IPS-NIHi11 (cell line): ENCODE measurements around the gene TAT.
"Not testable (repeated sequence)": the region's sequence is repeated elsewhere in the genome, so short reads cannot be mapped to it uniquely, and the experiment has no call there.

Experiments
- DNase-seq: peaks from one replicate; pipeline ENCODE4 v3.0.0; 2012; ENCODE audit warnings: mixed read lengths, low spot score

Gene TAT

DNA sequence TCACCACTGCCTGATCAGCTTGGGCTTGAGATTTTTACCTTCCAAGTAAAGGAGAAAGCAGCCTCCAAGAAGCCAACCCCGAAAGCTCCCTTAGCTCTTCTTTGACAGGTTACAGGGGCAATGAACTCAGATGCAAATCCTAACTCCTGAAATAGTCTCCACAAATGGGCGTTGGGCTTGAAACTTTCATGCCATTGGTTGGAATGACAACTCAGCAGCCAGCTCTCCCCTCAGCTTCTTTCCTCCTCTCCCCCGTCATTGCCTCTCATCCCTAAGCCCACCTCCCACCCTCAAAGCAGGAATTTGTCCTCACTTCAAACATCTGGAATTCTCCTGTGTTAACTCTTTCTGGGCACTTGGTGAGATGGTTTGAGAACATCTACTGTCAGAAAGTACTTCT, at the start of gene TAT:
TSS of gene TAT (minus strand) at position 122 of the 400 bp plus-strand sequence. CDS start 677 bp downstream, outside the sequence.
- DNase-seq: peak; percentile 44

DNA sequence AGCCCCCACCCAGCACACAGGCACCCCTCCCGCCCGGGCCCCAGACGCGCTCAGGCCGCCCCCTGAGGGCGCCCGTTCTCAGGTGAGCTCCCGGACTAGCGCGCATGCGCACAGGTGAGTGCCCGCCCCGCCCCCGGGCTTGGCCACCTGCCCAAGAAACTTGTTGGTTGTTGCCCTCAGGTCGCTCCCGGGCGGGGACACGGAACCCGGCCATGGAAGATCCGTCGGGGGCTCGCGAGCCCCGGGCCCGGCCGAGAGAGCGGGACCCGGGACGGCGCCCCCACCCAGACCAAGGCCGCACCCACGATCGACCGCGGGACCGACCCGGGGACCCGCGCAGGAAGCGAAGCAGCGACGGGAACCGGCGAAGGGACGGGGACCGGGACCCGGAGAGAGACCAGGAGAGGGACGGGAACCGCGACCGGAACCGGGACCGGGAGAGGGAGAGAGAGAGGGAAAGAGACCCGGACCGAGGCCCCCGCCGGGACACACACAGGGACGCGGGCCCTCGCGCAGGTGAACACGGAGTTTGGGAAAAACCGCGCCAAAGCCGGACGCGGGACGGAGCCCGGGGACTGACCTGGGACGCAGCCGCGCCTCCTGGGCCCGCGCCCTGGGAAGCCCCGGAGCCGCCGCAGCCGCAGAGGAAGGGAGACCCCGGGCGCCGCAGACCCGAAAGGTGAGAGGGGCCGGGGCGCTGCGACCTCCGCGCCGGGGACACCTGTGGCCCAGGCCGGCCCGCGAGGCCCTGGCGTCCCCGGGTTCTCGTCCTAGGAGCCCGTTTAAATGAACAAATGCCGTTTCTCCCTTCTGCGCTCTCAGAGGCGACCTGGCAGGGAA, 49.3 kb upstream of the TAT start, which contains the start of gene MARVELD3:
TSS of gene MARVELD3 (plus strand) at position 167 of the 840 bp plus-strand sequence. CDS start at position 213, 46 bp downstream.
- peak; percentile 96 for DNase-seq

DNA sequence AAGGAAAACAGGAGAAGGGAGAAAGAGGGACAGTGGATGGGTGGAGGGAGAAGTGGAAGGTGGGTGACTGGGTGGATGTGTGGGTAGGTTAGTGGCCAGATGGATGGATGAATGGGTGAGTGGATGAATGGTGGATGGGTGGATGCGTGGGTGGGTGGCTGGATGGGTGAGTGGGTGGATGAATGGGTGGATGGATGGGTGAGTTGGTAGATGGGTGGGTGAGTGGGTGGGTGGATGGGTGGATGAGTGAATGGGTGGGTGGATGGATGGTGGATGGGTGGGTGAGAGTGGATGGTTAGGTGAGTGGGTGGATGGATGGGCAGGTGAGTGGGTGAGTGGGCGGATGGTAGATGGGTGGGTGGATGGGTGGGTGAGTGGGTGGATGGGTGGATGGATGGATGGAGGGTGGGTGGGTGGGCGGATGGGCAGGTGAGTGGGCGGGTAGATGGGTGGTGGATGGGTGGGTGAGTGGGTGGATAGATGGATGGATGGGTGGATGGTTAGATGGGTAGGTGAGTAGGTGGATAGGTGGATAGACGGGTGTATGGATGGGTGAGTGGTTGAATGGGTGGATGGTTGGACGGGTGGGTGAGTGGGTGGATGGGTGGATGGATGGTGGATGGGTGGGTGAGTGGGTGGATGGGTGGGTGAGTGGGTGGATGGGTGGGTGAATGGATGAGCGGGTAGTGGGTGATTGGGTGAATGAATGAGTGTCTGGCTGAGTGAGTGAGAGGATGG, 48.4 kb upstream of the TAT start:
- no peak for DNase-seq

DNA sequence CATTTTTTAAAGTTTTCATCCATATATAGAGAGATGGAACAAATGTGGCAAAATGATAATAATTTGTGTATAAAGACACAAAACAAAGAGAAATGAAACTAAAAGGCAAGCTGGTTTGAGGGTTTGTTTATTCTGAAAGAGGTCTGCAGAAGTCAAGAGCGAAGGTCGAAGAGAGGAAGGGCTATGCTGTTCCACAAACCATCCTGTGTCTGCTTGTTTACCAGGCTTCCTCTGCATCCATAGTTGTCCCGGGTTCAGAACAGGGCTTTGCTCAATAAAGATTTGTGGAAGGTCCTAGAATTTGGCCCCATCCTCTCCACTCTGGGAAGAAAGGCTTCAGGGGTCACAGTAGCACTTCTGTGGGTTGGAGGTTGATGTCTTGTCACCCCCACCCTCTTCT, 46.7 kb upstream of the TAT start:
- no peak for DNase-seq

DNA sequence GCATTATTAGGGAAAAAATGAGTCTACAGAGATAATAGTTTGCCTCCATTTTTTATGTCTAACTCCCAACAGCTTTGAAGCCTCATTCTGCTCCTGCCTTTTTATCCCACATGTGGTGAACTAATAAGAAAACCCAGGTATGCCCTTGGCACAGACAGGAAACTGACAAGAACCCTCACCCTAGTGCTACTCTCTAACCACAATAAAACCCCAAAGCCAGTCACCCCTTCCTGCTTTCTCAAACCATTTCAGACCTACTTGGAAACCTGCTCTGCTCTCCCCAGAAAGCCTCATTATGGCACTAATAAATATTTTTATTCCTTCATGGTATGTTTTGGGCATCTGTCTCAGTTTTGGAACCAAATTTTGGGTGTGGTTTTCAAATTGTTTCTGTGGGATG, 45.2 kb upstream of the TAT start:
- no peak for DNase-seq

DNA sequence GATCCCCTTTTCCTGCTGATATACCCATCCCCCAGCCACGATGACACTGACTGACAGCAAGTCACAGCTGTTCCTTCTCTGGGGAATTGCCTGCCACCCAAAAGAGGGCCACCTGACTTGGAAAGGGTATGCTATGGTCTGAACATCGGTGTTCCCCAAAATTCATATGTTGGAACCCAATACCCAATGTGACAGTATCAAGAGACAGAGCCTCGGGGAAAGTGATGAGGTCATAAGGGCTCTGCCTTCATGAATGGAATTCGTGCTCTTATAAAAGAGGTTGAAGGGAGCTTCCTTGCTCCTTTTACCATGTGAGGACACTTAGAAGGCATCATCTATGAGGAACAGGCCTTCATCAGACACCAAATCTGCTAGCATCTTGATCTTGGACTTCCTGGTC, 41.5 kb upstream of the TAT start:
- no peak for DNase-seq

DNA sequence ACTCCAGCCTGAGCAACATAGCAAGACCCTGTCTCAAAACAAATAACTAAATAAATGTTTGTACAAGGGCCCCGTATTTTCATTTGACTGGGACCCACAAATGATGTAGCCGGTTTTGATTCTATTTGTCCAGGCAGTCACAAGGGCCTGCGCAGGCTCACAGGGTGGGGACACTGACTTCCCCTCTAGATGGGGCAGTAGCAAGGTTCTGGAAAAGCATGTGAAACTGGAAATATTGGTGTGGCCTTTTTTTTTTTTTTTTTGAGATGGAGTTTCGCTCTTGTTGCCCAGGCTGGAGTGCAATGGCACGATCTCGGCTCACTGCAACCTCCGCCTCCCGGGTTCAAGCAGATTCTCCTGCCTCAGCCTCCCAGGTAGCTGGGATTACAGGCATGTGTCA, 38.1 kb upstream of the TAT start:
- DNase-seq: not testable (repeated sequence)

DNA sequence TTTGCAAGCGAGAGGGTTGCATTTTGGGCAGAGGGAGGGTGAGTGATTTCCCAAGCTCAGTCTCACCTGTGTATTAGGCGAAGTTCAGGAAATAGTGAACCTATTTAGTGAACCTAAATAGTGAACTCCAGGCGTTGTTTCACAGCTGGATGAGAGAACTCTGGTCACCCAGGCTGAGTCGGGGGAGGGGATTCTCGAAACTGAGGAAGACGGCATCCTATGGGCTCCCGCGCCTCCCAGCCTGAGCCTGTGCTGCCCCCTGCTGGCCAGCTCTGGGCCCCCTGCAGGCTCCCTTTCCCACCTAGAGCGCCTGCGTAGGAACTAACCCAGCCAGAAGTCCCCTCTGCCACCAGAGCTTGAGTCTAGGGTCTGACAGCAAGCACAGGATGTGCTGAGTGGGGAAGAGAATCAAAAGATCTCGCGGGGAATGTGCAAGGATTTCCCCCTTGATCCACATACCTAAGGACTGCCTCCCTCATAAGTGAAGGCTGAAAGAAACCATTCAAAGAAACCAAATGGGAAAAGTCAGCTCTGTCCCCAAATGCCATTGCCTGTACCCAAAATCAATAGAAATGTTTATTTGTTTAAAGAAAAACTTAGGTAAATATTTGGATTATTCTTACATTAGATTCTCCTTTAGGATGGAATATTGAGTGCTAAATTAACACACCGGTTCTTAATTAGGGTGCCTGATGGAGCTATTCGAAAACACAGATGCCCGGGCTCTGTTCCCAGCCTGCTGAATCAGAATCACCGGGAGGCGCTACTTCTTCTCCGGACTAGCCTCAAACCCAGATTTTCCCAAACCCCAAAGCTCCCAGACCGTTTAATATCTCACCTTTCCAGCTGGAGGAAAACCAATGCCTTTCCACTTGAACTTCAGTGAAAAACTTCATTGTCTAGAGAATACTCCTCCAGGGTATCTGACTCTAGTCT, 34.3 kb upstream of the TAT start:
- DNase-seq: peak; percentile 92

DNA sequence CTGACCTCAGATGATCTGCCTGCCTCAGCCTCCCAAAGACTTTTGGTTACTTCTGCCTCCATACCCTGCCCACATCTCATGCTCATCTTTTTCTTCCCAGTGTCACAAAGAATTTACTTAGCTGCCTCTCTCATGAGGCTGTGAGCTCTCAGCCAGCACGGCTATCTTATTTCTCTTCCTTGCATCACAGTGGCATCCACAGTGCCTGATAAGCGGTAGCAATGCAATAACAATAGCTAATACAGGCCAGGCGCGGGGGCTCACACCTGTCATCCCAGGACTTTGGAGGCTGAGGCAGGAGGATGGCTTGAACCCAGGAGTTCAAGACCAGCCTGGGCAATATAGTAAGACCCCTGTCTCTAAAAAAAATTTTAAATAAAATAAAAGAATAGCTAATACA, 33.6 kb upstream of the TAT start:
- DNase-seq: no peak

DNA sequence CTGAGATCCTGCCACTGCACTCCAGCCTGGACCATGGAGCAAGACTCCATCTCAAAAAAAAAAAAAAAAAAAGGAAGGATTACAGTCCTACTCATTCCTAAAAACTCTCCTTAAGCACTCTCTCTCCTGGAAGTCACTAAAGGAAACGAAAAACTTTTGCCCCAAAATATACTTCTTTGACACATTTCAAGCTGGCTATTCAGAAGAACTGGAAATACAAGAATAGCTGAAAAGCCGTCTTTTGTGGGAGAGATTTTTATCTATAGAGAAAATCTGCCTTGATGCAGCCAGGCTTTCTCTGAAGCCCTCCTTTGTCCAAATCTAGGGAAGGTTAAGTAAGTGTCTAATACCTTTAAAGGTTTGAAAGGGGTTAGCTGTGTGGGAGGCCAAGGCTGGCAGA, 32.2 kb upstream of the TAT start:
- no peak for DNase-seq

DNA sequence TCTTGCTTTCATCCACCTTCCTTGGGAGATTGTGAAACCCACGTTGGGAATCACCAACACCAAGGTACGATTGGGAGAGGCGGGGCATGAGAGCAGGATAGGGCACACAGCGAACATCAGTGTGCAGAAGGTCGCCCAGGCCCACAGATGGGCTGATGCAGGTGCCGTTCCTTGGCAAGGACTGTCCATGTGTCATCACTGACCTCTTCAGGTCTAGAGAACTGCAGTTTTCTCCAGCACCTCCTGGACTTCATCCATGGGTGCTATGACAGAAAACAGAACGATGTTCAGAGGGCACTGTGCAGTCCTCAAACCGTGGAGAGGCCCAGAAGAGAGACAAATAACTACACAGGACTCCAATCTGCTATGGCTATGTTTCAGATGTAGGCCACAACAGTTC, 23.9 kb upstream of the TAT start:
- DNase-seq: no peak

DNA sequence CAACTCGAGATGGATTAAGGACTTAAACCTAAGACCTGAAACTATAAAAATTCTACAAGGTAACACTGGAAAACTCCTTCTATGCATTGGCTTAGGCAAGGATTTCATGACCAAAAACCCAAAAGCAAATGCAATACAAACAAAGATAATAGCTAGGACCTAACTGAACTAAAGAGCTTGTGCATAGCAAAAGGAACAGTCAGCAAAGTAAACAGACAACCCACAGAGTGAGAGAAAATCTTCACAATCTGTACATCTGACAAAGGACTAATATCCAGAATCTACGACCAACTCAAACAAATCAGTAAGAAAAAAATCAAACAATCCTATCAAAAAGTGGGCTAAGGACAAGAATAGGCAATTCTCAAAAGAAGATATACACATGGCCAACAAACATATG, 21.5 kb upstream of the TAT start:
- DNase-seq: not testable (repeated sequence)

DNA sequence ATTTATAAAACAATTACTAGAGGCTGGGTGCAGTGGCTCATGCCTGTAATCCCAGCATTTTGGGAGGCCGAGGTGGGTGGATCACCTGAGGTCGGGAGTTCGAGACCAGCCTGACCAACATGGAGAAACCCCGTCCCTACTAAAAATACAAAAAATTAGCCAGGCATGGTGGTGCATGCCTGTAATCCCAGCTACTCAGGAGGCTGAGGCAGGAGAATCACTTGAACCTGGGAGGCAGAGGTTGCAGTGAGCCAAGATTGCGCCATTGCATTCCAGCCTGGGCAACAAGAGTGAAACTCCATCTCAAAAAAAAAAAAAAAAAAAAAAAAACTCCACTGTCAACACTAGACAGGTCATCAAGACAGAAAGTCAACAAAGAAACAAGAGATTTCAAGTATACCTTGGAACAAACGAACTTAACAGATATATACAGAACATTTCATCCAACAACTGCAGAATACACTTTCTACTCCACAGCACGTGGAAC, 18.5 kb upstream of the TAT start:
- DNase-seq: not testable (repeated sequence)

DNA sequence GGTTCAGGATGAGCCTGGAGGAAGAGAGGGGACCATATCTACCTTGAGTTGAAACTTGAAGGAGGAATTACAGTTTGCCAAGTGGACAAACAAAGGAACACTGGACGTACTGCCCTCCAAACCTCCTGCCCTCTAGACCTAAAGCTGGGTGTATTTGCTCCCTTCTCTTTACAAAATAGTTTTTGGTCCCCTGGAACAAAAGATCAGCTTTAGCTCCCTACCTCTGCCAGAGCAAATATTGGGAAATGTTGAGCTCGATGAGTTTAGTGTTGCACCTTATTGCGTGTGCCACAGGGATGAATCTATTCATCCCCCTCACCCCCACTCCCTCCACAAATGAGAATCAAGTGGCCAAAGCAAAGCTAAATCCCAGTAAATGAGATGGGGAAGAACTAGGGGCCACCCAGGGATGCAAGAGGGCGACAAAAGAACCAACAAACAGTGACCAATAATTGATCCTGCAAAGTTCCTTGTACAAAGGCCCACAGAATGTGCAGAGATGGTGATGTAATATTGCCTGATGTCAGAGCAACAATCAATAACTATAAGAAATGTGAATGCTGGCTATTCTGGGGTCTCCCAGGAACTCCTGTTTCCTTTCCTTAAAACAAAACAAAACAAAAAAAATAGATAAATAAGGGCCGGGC, 17.2 kb upstream of the TAT start:
- DNase-seq: no peak

DNA sequence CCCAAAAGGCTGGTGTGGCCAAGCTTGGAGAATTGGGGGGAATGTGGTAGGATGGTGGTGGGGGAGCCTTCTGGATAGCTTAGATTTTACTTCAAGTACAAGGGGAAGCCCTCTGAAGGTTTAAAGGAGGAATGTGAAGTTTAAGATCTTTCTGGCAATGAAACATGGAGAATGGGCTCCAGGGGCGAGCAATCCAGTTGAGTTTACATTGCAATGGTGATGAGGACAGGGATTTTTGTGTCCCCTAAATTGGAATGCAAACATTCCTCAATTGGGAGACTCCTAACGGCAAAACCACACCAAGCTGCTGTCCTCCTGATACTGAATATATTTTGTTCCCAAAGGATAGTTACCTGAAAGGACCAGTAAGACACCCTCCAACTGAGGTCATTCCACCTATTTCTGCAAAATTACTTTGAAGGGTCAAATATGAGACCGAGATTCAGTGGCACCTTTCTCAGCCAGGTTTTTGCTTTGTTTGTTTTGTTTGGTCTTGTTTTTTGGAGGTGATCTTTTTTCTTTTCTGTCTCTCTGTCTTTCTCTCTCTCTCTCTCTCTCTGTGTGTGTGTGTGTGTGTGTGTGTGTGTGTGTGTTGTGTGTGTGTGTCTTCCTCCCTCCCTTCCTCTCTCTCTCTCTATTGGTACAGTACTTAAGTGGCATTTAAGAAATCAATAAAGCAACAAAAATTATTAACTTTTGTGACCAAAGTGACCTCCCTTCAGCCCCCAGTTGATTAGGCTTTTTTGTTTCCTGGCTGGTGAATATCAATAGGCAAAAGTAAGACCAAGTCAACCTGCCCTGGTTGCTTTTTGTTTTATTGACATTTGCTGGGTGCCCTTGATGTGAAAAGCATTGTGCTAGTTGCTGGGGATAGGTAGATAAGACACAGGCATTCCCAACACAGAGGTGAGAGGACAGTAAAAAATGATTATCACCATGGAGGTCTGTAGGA, 16.4 kb upstream of the TAT start:
- DNase-seq: no peak

DNA sequence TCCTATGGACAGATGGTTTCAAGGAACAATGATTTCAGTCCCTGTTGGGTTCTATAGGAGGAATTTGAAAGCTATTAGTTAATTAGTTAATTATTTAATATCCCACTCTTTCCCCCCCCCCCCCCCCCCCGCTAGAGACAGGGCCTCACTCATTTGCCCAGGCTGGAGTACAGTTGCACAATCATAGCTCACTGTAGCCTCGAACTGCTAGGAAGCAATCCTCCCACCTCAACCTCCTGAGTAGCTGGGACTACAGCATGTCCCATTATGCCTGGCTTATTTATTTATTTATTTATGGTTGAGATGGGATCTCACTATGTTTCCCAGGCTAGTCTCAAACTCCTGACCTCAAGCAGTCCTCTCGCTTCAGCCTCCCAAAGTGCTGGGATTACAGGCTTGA, 15.0 kb upstream of the TAT start:
- no peak for DNase-seq

DNA sequence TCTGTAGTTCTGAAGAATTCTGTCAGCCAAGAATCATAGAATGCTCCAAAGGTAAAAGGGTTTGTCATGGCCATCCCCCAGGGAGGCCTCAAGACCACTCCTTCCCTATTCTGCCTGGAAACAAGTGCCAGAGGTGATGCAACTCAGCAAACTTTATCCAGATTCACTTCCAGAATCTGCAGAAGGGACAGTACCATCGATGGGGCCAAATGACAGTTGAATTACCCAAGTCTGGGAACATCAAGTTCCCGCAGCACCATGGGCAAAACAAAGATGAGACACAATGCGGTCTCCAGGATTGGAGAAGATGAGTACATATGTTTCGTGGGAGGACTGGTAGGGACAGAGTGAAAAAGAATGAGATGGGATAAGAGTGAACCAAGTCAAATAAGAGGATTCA, 13.7 kb upstream of the TAT start:
- DNase-seq: no peak

DNA sequence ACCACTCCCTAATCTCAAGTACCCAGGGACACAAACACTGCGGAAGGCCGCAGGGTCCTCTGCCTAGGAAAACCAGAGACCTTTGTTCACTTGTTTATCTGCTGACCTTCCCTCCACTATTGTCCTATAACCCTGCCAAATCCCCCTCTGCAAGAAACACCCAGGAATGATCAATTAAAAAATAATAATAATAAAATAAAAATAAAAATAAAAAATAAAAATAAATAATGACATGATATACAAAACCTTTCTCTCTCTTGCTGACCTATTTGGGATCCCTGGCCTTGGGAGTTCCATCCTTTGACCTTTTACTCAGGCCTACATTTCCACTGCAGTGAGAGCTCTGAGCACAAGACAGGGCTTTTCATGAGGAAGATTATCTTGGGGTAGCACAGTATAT, 13.2 kb upstream of the TAT start:
- not testable (repeated sequence) for DNase-seq

DNA sequence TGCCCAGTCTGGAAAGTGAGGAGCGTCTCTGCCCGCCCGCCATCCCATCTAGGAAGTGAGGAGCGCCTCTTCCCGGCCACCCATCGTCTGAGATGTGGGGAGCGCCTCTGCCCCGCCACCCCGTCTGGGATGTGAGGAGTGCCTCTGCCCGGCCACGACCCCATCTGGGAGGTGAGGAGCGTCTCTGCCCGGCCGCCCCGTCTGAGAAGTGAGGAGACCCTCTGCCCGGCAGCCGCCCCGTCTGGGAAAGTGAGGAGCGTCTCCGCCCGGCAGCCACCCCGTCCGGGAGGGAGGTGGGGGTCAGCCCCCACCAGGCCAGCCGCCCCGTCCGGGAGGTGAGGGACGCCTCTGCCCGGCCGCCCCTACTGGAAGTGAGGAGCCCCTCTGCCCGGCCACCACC, 12.4 kb upstream of the TAT start:
- not testable (repeated sequence) for DNase-seq

DNA sequence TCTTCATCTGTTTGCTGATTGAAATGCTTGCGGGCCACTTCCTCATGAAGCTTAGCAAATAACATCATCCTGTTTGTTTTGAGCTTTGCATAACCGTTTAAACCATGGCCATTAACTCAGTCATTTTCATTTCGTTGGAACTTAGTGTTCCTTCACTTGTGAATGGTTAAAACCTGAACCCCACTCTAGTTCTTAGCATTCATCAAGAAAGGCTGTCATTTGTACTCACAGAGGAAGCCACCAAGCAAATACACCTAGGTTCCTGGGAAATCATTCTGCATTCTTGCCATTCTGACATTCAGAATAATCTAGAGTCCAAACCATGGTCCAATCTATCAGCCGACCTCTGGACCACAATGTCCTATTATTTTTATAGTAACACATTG, 8.4 kb upstream of the TAT start:
- DNase-seq: no peak
